ENCODE results near the gene CCDC201.
"Not testable (repeated sequence)": the region's sequence is repeated elsewhere in the genome, so short reads cannot be mapped to it uniquely, and the experiment has no call there.

The CCDC201 gene

GRCh38 chr7:45812946-45813345 lies 59.9 kb downstream of the CCDC201 start:
- H3K4me1 ChIP-seq: peaks cover 6% of the 10 kb centered on the region; the same call in 1 of the 2 replicates
- H3K4me2 ChIP-seq: no peak overlapping the region
- H3K27ac ChIP-seq: no peak overlapping the region
- H4K20me1 ChIP-seq: no peaks in the 10 kb centered on the region
- H3K9ac ChIP-seq: no peak overlapping the region
- H3K9me3 ChIP-seq: no peaks in the 10 kb centered on the region
- no peak for TF ChIP-seq Cebpa-rat (IDR thresholded peaks at IDR 0.05)
- H3K36me3 ChIP-seq: no peaks in the 10 kb centered on the region
- H3K4me3 ChIP-seq: no peak overlapping the region
- no peaks in the 10 kb centered on the region for H3K27me3 ChIP-seq

GRCh38 chr7:45811652-45812234 lies 61.1 kb downstream of the CCDC201 start:
- H3K9ac ChIP-seq, H3K4me2 ChIP-seq, H3K4me3 ChIP-seq, H3K9me3 ChIP-seq, H3K4me1 ChIP-seq, H3K27me3 ChIP-seq, H4K20me1 ChIP-seq, H3K27ac ChIP-seq, H3K36me3 ChIP-seq: not testable (repeated sequence)

GRCh38 chr7:45810451-45811005 lies 62.4 kb downstream of the CCDC201 start:
- not testable (repeated sequence) for H3K27ac ChIP-seq, H3K4me1 ChIP-seq, H3K36me3 ChIP-seq, H3K4me2 ChIP-seq, H3K9ac ChIP-seq, H3K4me3 ChIP-seq, H3K27me3 ChIP-seq, H3K9me3 ChIP-seq, H4K20me1 ChIP-seq

All from BLaER1 (cell line).